ENCODE results near the gene PCMT1. TPM values are rescaled to one million over a fixed set of nuclear protein-coding genes. Genes with fewer than 3 reads are reported as not detected.

PCMT1 gene
- polyA plus RNA-seq, 1 donor (not counting 4 experiments of a cell fraction or from before 2014, with no cell fraction given): 167 TPM

GRCh38 chr6:149777624-149778023 is 28.1 kb downstream of the PCMT1 start:
- H3K4me1 ChIP-seq (ENCODE audit: control insufficient read depth, extremely low read depth, insufficient read depth, low read length): no peaks in the 10 kb centered on the region
- no peak for TF ChIP-seq EZH2 (IDR thresholded peaks at IDR 0.05; ENCODE audit: low read length)
- TF ChIP-seq, protein P1, sequence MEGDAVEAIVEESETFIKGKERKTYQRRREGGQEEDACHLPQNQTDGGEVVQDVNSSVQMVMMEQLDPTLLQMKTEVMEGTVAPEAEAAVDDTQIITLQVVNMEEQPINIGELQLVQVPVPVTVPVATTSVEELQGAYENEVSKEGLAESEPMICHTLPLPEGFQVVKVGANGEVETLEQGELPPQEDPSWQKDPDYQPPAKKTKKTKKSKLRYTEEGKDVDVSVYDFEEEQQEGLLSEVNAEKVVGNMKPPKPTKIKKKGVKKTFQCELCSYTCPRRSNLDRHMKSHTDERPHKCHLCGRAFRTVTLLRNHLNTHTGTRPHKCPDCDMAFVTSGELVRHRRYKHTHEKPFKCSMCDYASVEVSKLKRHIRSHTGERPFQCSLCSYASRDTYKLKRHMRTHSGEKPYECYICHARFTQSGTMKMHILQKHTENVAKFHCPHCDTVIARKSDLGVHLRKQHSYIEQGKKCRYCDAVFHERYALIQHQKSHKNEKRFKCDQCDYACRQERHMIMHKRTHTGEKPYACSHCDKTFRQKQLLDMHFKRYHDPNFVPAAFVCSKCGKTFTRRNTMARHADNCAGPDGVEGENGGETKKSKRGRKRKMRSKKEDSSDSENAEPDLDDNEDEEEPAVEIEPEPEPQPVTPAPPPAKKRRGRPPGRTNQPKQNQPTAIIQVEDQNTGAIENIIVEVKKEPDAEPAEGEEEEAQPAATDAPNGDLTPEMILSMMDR (optimal IDR thresholded peaks at IDR 0.05 in 1 of 3, IDR thresholded peaks at IDR 0.05 in 1 of 3, conservative IDR thresholded peaks at IDR 0.05 in 1 of 3; ENCODE audit: extremely low read depth in 1 of 3, insufficient read depth in 2 of 3, low read length in 3 of 3): no peak
- H4K20me1 ChIP-seq (ENCODE audit: control insufficient read depth, extremely low read depth, insufficient read depth, low read length): no peaks in the 10 kb centered on the region
- DNase-seq (ENCODE audit: low read depth, low spot score) (no peak), FAIRE-seq (no peak)
- H3K9me3 ChIP-seq (ENCODE audit: control insufficient read depth, low read depth, low read length): no peaks in the 10 kb centered on the region
- H3K4me2 ChIP-seq (ENCODE audit: control insufficient read depth, extremely low read depth, insufficient read depth, low read depth, low read length): no peak overlapping the region
- H3K27me3 ChIP-seq (ENCODE audit: control insufficient read depth, extremely low read depth, insufficient read depth, low read length): no peaks in the 10 kb centered on the region
- peaks cover 0 to 10% of the 10 kb centered on the region in 2 experiments for H3K36me3 ChIP-seq (ENCODE audit: control insufficient read depth in 2 of 2, extremely low read depth in 1 of 2, insufficient read depth in 2 of 2, low read length in 2 of 2)
- peaks cover 3% of the 10 kb centered on the region for H3K79me2 ChIP-seq (ENCODE audit: control insufficient read depth, insufficient read depth, low read length)
- H3K27ac ChIP-seq (ENCODE audit: control insufficient read depth, insufficient read depth, low read length): no peak overlapping the region
- dilution Hi-C loops (cut with MboI; ENCODE audit: extremely low pct_ligation_motif_present, low sequenced_read_pairs): no loop called here
- no peak overlapping the region for H2AFZ ChIP-seq (ENCODE audit: control insufficient read depth, low read length)
- H3K9me1 ChIP-seq (ENCODE audit: control insufficient read depth, extremely low read depth, insufficient read depth, low read length): no peaks in the 10 kb centered on the region
- H3K4me3 ChIP-seq (ENCODE audit: control insufficient read depth in 2 of 3, extremely low read depth in 1 of 3, insufficient read depth in 2 of 3, low read depth in 1 of 3, low read length in 3 of 3): no peak overlapping the region
- H3K9ac ChIP-seq (ENCODE audit: control insufficient read depth, extremely low read depth, insufficient read depth, low read length): no peak overlapping the region

DNA sequence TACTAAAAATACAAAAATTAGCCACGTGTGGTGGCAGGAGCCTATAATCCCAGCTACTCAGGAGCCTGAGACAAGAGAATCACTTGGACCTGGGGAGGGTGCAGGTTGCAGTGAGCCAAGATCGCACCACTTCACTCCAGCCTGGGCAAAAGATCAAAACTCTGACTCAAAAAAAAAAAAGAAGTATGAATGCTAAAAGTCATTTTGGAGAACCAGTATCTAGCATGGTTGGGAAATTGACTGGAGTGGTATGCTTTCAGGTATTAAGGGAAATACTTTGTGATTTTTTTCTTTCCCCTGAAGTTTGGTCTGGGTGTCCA is 30.1 kb downstream of the PCMT1 start:
- Histone ChIP-seq H4K20me1 (ENCODE audit: control insufficient read depth, extremely low read depth, insufficient read depth, low read length) (no peaks in the 10 kb centered on the region), H3K9me3 (ENCODE audit: control insufficient read depth, low read depth, low read length) (no peaks in the 10 kb centered on the region), H3K9me1 (ENCODE audit: control insufficient read depth, extremely low read depth, insufficient read depth, low read length) (no peaks in the 10 kb centered on the region), H3K9ac (ENCODE audit: control insufficient read depth, extremely low read depth, insufficient read depth, low read length) (no peak overlapping the region), H3K4me2 (ENCODE audit: control insufficient read depth, extremely low read depth, insufficient read depth, low read depth, low read length) (no peak overlapping the region), H3K4me1 (ENCODE audit: control insufficient read depth, extremely low read depth, insufficient read depth, low read length) (no peaks in the 10 kb centered on the region), H3K36me3 (ENCODE audit: control insufficient read depth in 2 of 2, extremely low read depth in 1 of 2, insufficient read depth in 2 of 2, low read length in 2 of 2) (peaks cover 8 to 12% of the 10 kb centered on the region in 2 experiments), H3K79me2 (ENCODE audit: control insufficient read depth, insufficient read depth, low read length) (peaks cover 6% of the 10 kb centered on the region), H3K4me3 (ENCODE audit: control insufficient read depth in 2 of 3, extremely low read depth in 1 of 3, insufficient read depth in 2 of 3, low read depth in 1 of 3, low read length in 3 of 3) (no peak overlapping the region), H2AFZ (ENCODE audit: control insufficient read depth, low read length) (no peak overlapping the region), H3K27ac (ENCODE audit: control insufficient read depth, insufficient read depth, low read length) (no peak overlapping the region), H3K27me3 (ENCODE audit: control insufficient read depth, extremely low read depth, insufficient read depth, low read length) (no peaks in the 10 kb centered on the region)
- FAIRE-seq (no peak), DNase-seq (ENCODE audit: low read depth, low spot score) (no peak)
- dilution Hi-C loops (cut with MboI; ENCODE audit: extremely low pct_ligation_motif_present, low sequenced_read_pairs): no loop called here
- TF ChIP-seq, protein P1 (optimal IDR thresholded peaks at IDR 0.05 in 1 of 3, IDR thresholded peaks at IDR 0.05 in 1 of 3, conservative IDR thresholded peaks at IDR 0.05 in 1 of 3; ENCODE audit: extremely low read depth in 1 of 3, insufficient read depth in 2 of 3, low read length in 3 of 3): no peak
- no peak for TF ChIP-seq EZH2 (IDR thresholded peaks at IDR 0.05; ENCODE audit: low read length)
